K562 (cell line): Measurements from ENCODE around the gene TMEM121. TPM values are rescaled to one million over a fixed set of nuclear protein-coding genes. Genes with fewer than 3 reads are reported as not detected.

Experiments used
- CTCFL ChIP-seq: IDR thresholded peaks from 2 replicates; pipeline ENCODE4 v1.6.1; 2011; ENCODE audit warnings: borderline replicate concordance, low read depth, mild to moderate bottlenecking, moderate library complexity, low read length; ENCODE audit not compliant: insufficient read depth, poor library complexity, severe bottlenecking
- FOXO4 ChIP-seq: fragments of 450-650 bp; formaldehyde crosslinking; IDR thresholded peaks from 2 replicates; pipeline ENCODE4 v1.4.0; 2020; ENCODE audit warnings: mild to moderate bottlenecking, moderate library complexity
- GTF2B ChIP-seq: IDR thresholded peaks from 2 replicates; pipeline ENCODE4 v1.6.1; 2011; ENCODE audit not compliant: insufficient read length; ENCODE audit errors: extremely low read depth
- HNRNPL ChIP-seq: fragments of 200-400 bp; formaldehyde crosslinking; IDR thresholded peaks from 2 replicates; pipeline ENCODE4 v1.6.1; 2017; ENCODE audit warnings: low read depth, mild to moderate bottlenecking, low read length
- L3MBTL2 ChIP-seq: fragments of 450-650 bp; IDR thresholded peaks from 2 replicates; pipeline ENCODE4 v1.6.1; 2016; ENCODE audit warnings: mild to moderate bottlenecking, moderate library complexity
- MAZ ChIP-seq, 2 experiments: fragments of 450-650 bp in 1 of 2; sonication (generic) in 1 of 2; formaldehyde crosslinking; IDR thresholded peaks in 1 of 2; conservative IDR thresholded peaks in 1 of 2; 2 replicates each; pipeline versions ENCODE4 v1.4.0 to v1.5.0; 2020; ENCODE audit warnings: mild to moderate bottlenecking in 1 of 2, missing genetic modification reagents in 1 of 2
- POLR2G ChIP-seq: fragments of 200-400 bp; formaldehyde crosslinking; IDR thresholded peaks from 2 replicates; pipeline ENCODE4 v1.6.1; 2017; ENCODE audit warnings: low read depth, mild to moderate bottlenecking, antibody characterized with exemption, low read length, moderate library complexity
- RBFOX2 ChIP-seq: fragments of 200-400 bp; formaldehyde crosslinking; IDR thresholded peaks from 2 replicates; pipeline ENCODE4 v1.6.1; 2017; ENCODE audit warnings: low read depth, mild to moderate bottlenecking, low read length, moderate library complexity
- TAF1 ChIP-seq: IDR thresholded peaks from 2 replicates; pipeline ENCODE4 v1.6.1; 2011; ENCODE audit warnings: mild to moderate bottlenecking, low read length, moderate library complexity; ENCODE audit not compliant: insufficient read depth, control insufficient read depth, severe bottlenecking; ENCODE audit errors: extremely low read depth
- TCF3 ChIP-seq: sonication (generic); formaldehyde crosslinking; IDR thresholded peaks from 2 replicates; pipeline ENCODE4 v1.4.0; 2020; ENCODE audit warnings: mild to moderate bottlenecking, missing genetic modification reagents
- USF1 ChIP-seq: sonication (generic); formaldehyde crosslinking; IDR thresholded peaks from 2 replicates; pipeline ENCODE4 v1.9.0; 2022; ENCODE audit warnings: mild to moderate bottlenecking, missing genetic modification reagents
- XRCC5 ChIP-seq: fragments of 200-400 bp; formaldehyde crosslinking; IDR thresholded peaks from 2 replicates; pipeline ENCODE4 v1.6.1; 2017; ENCODE audit warnings: low read depth, mild to moderate bottlenecking, low read length
- polyA plus RNA-seq, 8 experiments: library from polyadenylated mRNA; depleted of rRNA in 4 of 8; stranded (reverse) in 5 of 8; unstranded in 3 of 8; fragments of >200 nt; fragmentation: Nextera tagmentation in 2 of 8; fragmentation: Illumina TruSeq in 1 of 8; extraction: Ambion mirVana in 2 of 8; extraction: Trizol in 1 of 8; gene quantifications; 2 replicates each; pipeline versions ENCODE4 v1.2.1 to v1.2.3, GENCODE V29; 2011 to 2014; ENCODE audit warnings: inconsistent platforms in 1 of 8, missing spikeins in 1 of 8
- total RNA-seq, 7 experiments: library from RNA; depleted of rRNA in 6 of 7; stranded (reverse); fragments of >200 nt in 6 of 7; fragmentation: Illumina TruSeq in 2 of 7; extraction: Trizol in 2 of 7; gene quantifications; 2 replicates each; pipeline versions ENCODE4 v1.2.1 to v1.2.3, GENCODE V29; 2011 to 2021; ENCODE audit warnings: low replicate concordance in 1 of 7

TMEM121 gene
- total and polyA plus RNA-seq, 9 of the 15 experiments (the other 6 are each of a cell fraction or from before 2014, with no cell fraction given) = 0.31 to 0.36 TPM; not detected in 7

GRCh38 chr14:105527826-105528585 lies 1.6 kb downstream of the TMEM121 start (continued):
- TF ChIP-seq GTF2B (no peak), USF1 (no peak), POLR2G (peak; percentile 80), TCF3 (CRISPR knock-in tag) (0 out of 2 replicates have a peak, but pooled peaks have one; percentile 8), TAF1 (peak; percentile 19), CTCFL (peak; percentile 20), MAZ (CRISPR knock-in tag; conservative IDR thresholded peaks at IDR 0.05 in 1 of 2, IDR thresholded peaks at IDR 0.05 in 1 of 2) (peak; percentile 51 to 62), FOXO4 (CRISPR knock-in tag) (no peak), L3MBTL2 (peak; percentile 75), HNRNPL (0 out of 2 replicates have a peak, but pooled peaks have one; percentile 41), RBFOX2 (peak; percentile 71), XRCC5 (no peak)
